GM12878 (cell line): ENCODE measurements around the gene LYL1. TPM values are rescaled to one million over a fixed set of nuclear protein-coding genes. Genes with fewer than 3 reads are reported as not detected.

Source experiments
- ATAC-seq: fragments of 200-7000 bp; cut with Tn5 transposase; 3 replicates; pipeline ENCODE4 v1.9.1; 2020; ENCODE audit warnings: mild to moderate bottlenecking, moderate library complexity
- BruUV-seq: library from RNA; stranded (reverse); fragments of 400-500 nt; replicated peaks from 2 replicates; lab custom pipeline; 2021; lab: Mats Ljungman, UMichigan
- CTCF ChIA-PET: fragments of 300-600 bp; sonication (Branson Sonifier 250); formaldehyde crosslinking; extraction: SDS; loops from one replicate; lab custom pipeline; 2021; ENCODE audit warnings: inconsistent platforms; lab: Yijun Ruan, JAX
- POLR2A ChIA-PET: fragments of 350-600 bp; formaldehyde crosslinking; extraction: SDS; loops from one replicate; lab custom pipeline; 2021; ENCODE audit warnings: inconsistent platforms; lab: Charles Lee
- RAD21 ChIA-PET: fragments of 300-600 bp; sonication (Branson Sonifier 250); formaldehyde crosslinking; loops from one replicate; lab custom pipeline; 2023; ENCODE audit warnings: antibody characterized with exemption; ENCODE audit not compliant: unreplicated experiment; lab: Charles Lee
- SMC1A ChIA-PET: fragments of 300-600 bp; sonication (Branson Sonifier 250); formaldehyde crosslinking; loops from one replicate; lab custom pipeline; 2023; ENCODE audit not compliant: unreplicated experiment, uncharacterized antibody; lab: Charles Lee
- DNase-seq: peaks from one replicate; pipeline ENCODE4 v3.0.0-alpha.2; 2011; ENCODE audit warnings: low read depth, low spot score
- FAIRE-seq: peaks from 3 replicates; lab custom pipeline; 2011; peaks lifted over from hg19 to GRCh38; lab: Jason Lieb, UNC
- H2AFZ ChIP-seq: 2 replicates; pipeline ENCODE4 v1.6.0; 2011; ENCODE audit warnings: low read depth, low read length, control low read depth; ENCODE audit not compliant: control insufficient read depth
- H3K27ac ChIP-seq: 2 replicates; pipeline ENCODE4 v1.5.1; 2011; ENCODE audit warnings: control low read depth; ENCODE audit not compliant: control insufficient read depth, insufficient read depth
- H3K27me3 ChIP-seq, 2 experiments: replicated peaks in 1 of 2; 2 replicates each; pipeline versions ENCODE4 v1.6.0 to v1.6.1; 2011; ENCODE audit warnings: low read length in 1 of 2; ENCODE audit not compliant: control insufficient read depth in 2 of 2, insufficient read depth in 2 of 2
- H3K36me3 ChIP-seq, 2 experiments: 2 replicates each; pipeline ENCODE4 v1.5.1; 2011; ENCODE audit warnings: low read length in 1 of 2; ENCODE audit not compliant: control insufficient read depth in 2 of 2, insufficient read depth in 2 of 2
- H3K4me1 ChIP-seq: 2 replicates; pipeline ENCODE4 v1.6.1; 2011; ENCODE audit warnings: mild to moderate bottlenecking, low read length, moderate library complexity, mixed read lengths; ENCODE audit not compliant: control insufficient read depth, insufficient read depth
- H3K4me2 ChIP-seq: 2 replicates; pipeline ENCODE4 v1.6.0; 2011; ENCODE audit warnings: control low read depth; ENCODE audit not compliant: control insufficient read depth, insufficient read depth
- H3K4me3 ChIP-seq: fragments of 200-600 bp; sonication (generic); 2 replicates; pipeline ENCODE4 v1.5.1; 2016
- H3K79me2 ChIP-seq: 2 replicates; pipeline ENCODE4 v1.6.0; 2011; ENCODE audit warnings: low read length; ENCODE audit not compliant: control insufficient read depth, insufficient read depth
- H3K9ac ChIP-seq: 2 replicates; pipeline ENCODE4 v1.8.0; 2011; ENCODE audit warnings: low read length, control low read depth, mixed read lengths; ENCODE audit not compliant: control insufficient read depth, insufficient read depth
- H3K9me3 ChIP-seq: replicated peaks from 3 replicates; pipeline ENCODE4 v1.5.1; 2011; ENCODE audit warnings: mild to moderate bottlenecking, low read length; ENCODE audit not compliant: control insufficient read depth, insufficient read depth
- H4K20me1 ChIP-seq: 2 replicates; pipeline ENCODE4 v1.6.0; 2011; ENCODE audit not compliant: control insufficient read depth, insufficient read depth
- SRF ChIP-seq, 2 experiments: IDR thresholded peaks; 2 replicates each; pipeline ENCODE4 v1.6.1; 2011; ENCODE audit warnings: low read depth in 2 of 2, low read length in 2 of 2, mild to moderate bottlenecking in 1 of 2, moderate library complexity in 1 of 2
- SUZ12 ChIP-seq: fragments of 200-600 bp; sonication (generic); IDR thresholded peaks from one replicate; pipeline ENCODE4 v1.6.1; 2018; ENCODE audit warnings: antibody characterized with exemption, mild to moderate bottlenecking; ENCODE audit not compliant: unreplicated experiment
- USF1 ChIP-seq: IDR thresholded peaks from 2 replicates; pipeline ENCODE4 v1.6.1; 2011; ENCODE audit warnings: borderline replicate concordance, low read depth, mild to moderate bottlenecking, moderate library complexity, mixed read lengths, low read length; ENCODE audit not compliant: insufficient read depth; ENCODE audit errors: extremely low read length
- WGBS: methylation state at CpG from one replicate; pipeline ENCODE4 v1.1.6; 2016; ENCODE audit warnings: low lambda C conversion rate; ENCODE audit not compliant: insufficient replicate concordance, insufficient coverage; ENCODE audit errors: missing lambda C conversion rate; 5-methylcytosine and 5-hydroxymethylcytosine counted together
- in situ Hi-C: fragments of 300-500 bp; cut with MboI; formaldehyde crosslinking; loops from 9 replicates; pipeline ENCODE4 v1.14.3; 2018; ENCODE audit warnings: mixed read lengths
- intact Hi-C: fragments of 100-400 bp; cut with micrococcal nuclease; formaldehyde crosslinking; loops from one replicate; pipeline ENCODE4 v1.14.2; 2022; ENCODE audit not compliant: unreplicated experiment
- polyA plus RNA-seq, 11 experiments: library from polyadenylated mRNA; depleted of rRNA in 4 of 11; unstranded in 6 of 11; stranded (reverse) in 5 of 11; fragments of >200 nt; fragmentation: Nextera tagmentation in 4 of 11; fragmentation: Illumina TruSeq in 1 of 11; extraction: Ambion mirVana in 4 of 11; extraction: Trizol in 1 of 11; gene quantifications; 1 replicate in 1 of 11; 2 replicates in 10 of 11; pipeline versions ENCODE4 v1.2.1 to v1.2.3, GENCODE V29; 2011 to 2016; ENCODE audit warnings: inconsistent platforms in 2 of 11, missing spikeins in 2 of 11, low read depth in 1 of 11
- total RNA-seq, 4 experiments: library from RNA; depleted of rRNA in 3 of 4; stranded (reverse); fragments of >200 nt in 3 of 4; fragmentation: Illumina TruSeq in 1 of 4; extraction: Trizol in 1 of 4; gene quantifications; 2 replicates each; pipeline versions ENCODE4 v1.2.1 to v1.2.3, GENCODE V29; 2013 to 2021

LYL1 gene
- total and polyA plus RNA-seq, 10 of the 15 experiments (the other 5 are each of a cell fraction or from before 2014, with no cell fraction given) = 0.10 to 34.8 (median 4.4) TPM

GRCh38 chr19:13137290-13137794 lies 34.7 kb upstream of the LYL1 start:
- no peak overlapping the region for H3K27ac ChIP-seq
- H3K4me3 ChIP-seq = no peak overlapping the region
- no peaks in the 10 kb centered on the region; the same call in 1 of the 2 replicates for H4K20me1 ChIP-seq
- DNase-seq (no peak), FAIRE-seq (no peak), ATAC-seq (no peak)
- no peak overlapping the region for H3K9ac ChIP-seq
- BruUV-seq = no TSS peak
- ChIA-PET RAD21 (no interaction called here), SMC1A (no interaction called here), CTCF (no interaction called here), POLR2A (no interaction called here)
- H3K9me3 ChIP-seq = no peaks in the 10 kb centered on the region
- H3K36me3 ChIP-seq = peaks cover 11 to 32% of the 10 kb centered on the region in 2 experiments
- H3K79me2 ChIP-seq = no peaks in the 10 kb centered on the region; the same call in 1 of the 2 replicates
- 95% methylated on average over 28 of the region's 28 CpGs for WGBS
- H3K27me3 ChIP-seq = no peaks in the 10 kb centered on the region
- TF ChIP-seq SRF (IDR thresholded peaks at IDR 0.05; ENCODE audit: low read depth in 2 of 2, low read length in 2 of 2) = no peak
- no peaks in the 10 kb centered on the region for H3K4me1 ChIP-seq
- intact Hi-C loops (no loop called here), in situ Hi-C loops (no loop called here)
- no peak overlapping the region for H3K4me2 ChIP-seq
- H2AFZ ChIP-seq = no peak overlapping the region

- ChIA-PET CTCF (no interaction called here), RAD21 (no interaction called here), SMC1A (no interaction called here), POLR2A (no interaction called here)
- H4K20me1 ChIP-seq = no peaks in the 10 kb centered on the region; the same call in 1 of the 2 replicates
- peaks cover 2% of the 10 kb centered on the region for H3K79me2 ChIP-seq
- FAIRE-seq = no peak
- no peak overlapping the region for H3K9ac ChIP-seq
- intact Hi-C loops = no loop called here
- no peak overlapping the region for H3K4me2 ChIP-seq
- 95% methylated on average over 59 of the region's 60 CpGs for WGBS
- H3K36me3 ChIP-seq = peaks cover 11 to 32% of the 10 kb centered on the region in 2 experiments
- no peak for TF ChIP-seq SUZ12
- no peak for TF ChIP-seq USF1
- H3K9me3 ChIP-seq = no peaks in the 10 kb centered on the region
- H2AFZ ChIP-seq = no peak overlapping the region
- no peak for ATAC-seq
- no peaks in the 10 kb centered on the region for H3K27me3 ChIP-seq
- in situ Hi-C loops = no loop called here
- no peak overlapping the region for H3K4me3 ChIP-seq
- BruUV-seq = no TSS peak
- no peaks in the 10 kb centered on the region for H3K4me1 ChIP-seq
- no peak for DNase-seq
- no peak overlapping the region for H3K27ac ChIP-seq
Measured at GRCh38 chr19:13135068-13136062, 32.7 kb upstream of the LYL1 start.
